Caco-2 (cell line): ENCODE data around the gene NEIL3. TPM values are rescaled to one million over a fixed set of nuclear protein-coding genes. Genes with fewer than 3 reads are reported as not detected.

Experiments used
- BruUV-seq: library from RNA; stranded (reverse); fragments of 400-500 nt; replicated peaks from 2 replicates; lab custom pipeline; 2021; lab: Mats Ljungman, UMichigan
- CTCF ChIA-PET: fragments of 300-600 bp; sonication (Branson Sonifier 250); formaldehyde crosslinking; loops from one replicate; lab custom pipeline; 2022; ENCODE audit warnings: antibody characterized with exemption; lab: Charles Lee
- POLR2A ChIA-PET: fragments of 300-600 bp; sonication (Branson Sonifier 250); formaldehyde crosslinking; loops from one replicate; lab custom pipeline; 2022; ENCODE audit warnings: antibody characterized with exemption; lab: Charles Lee
- DNase-seq, 2 experiments: peaks; one replicate each; pipeline versions ENCODE4 v3.0.0 to v3.0.0-alpha.2; 2020 to 2022
- H3K27me3 ChIP-seq: replicated peaks from 2 replicates; pipeline ENCODE4 v1.6.0; 2011; ENCODE audit warnings: low read length; ENCODE audit not compliant: control insufficient read depth, insufficient read depth
- H3K36me3 ChIP-seq: 2 replicates; pipeline ENCODE4 v1.5.1; 2011; ENCODE audit warnings: low read length; ENCODE audit not compliant: control insufficient read depth, insufficient read depth
- H3K4me1 ChIP-seq: fragments of 250-450 bp; sonication (Bioruptor Pico); 2 replicates; pipeline ENCODE4 v1.5.1; 2020; ENCODE audit warnings: mild to moderate bottlenecking
- H3K4me3 ChIP-seq: 2 replicates; pipeline ENCODE4 v1.5.1; 2011; ENCODE audit warnings: low read depth, mild to moderate bottlenecking, control low read depth, low read length
- H3K9me3 ChIP-seq: fragments of 250-450 bp; sonication (Bioruptor Pico); 2 replicates; pipeline ENCODE4 v1.5.1; 2020; ENCODE audit warnings: mild to moderate bottlenecking, moderate library complexity
- H3K27ac Mint-ChIP-seq: one replicate; pipeline ENCODE4 v1.8.0; 2022; ENCODE audit warnings: mixed read lengths; ENCODE audit not compliant: unreplicated experiment
- H3K27me3 Mint-ChIP-seq: one replicate; pipeline ENCODE4 v1.8.0; 2022; ENCODE audit warnings: mixed read lengths; ENCODE audit not compliant: insufficient read depth, unreplicated experiment
- H3K36me3 Mint-ChIP-seq: one replicate; pipeline ENCODE4 v1.8.0; 2022; ENCODE audit warnings: mild to moderate bottlenecking, mixed read lengths; ENCODE audit not compliant: insufficient read depth, unreplicated experiment
- H3K4me1 Mint-ChIP-seq: one replicate; pipeline ENCODE4 v1.8.0; 2022; ENCODE audit warnings: low read depth, mixed read lengths; ENCODE audit not compliant: unreplicated experiment
- H3K4me3 Mint-ChIP-seq: one replicate; pipeline ENCODE4 v1.8.0; 2022; ENCODE audit warnings: mild to moderate bottlenecking, moderate library complexity, mixed read lengths; ENCODE audit not compliant: unreplicated experiment
- H3K9me3 Mint-ChIP-seq: one replicate; pipeline ENCODE4 v1.8.0; 2022; ENCODE audit warnings: mixed read lengths; ENCODE audit not compliant: unreplicated experiment
- CTCF ChIP-seq, 2 experiments: fragments of 200-600 bp in 1 of 2; IDR thresholded peaks; 1 replicate in 1 of 2; 2 replicates in 1 of 2; pipeline versions ENCODE4 v1.5.1 to v1.8.0; 2011 to 2022; ENCODE audit warnings: antibody characterized with exemption in 1 of 2, control low read depth in 1 of 2, inconsistent platforms in 1 of 2, low read depth in 1 of 2, low read length in 1 of 2, mild to moderate bottlenecking in 1 of 2, moderate library complexity in 1 of 2; ENCODE audit not compliant: insufficient read depth in 1 of 2, severe bottlenecking in 1 of 2, unreplicated experiment in 1 of 2
- intact Hi-C: fragments of 100-400 bp; cut with micrococcal nuclease; formaldehyde crosslinking; loops from one replicate; pipeline ENCODE4 v1.10.0; 2022; ENCODE audit not compliant: unreplicated experiment
- total RNA-seq: library from RNA; stranded (reverse); gene quantifications from 2 replicates; pipeline ENCODE4 v1.2.3, GENCODE V29; 2022

The NEIL3 gene
- total RNA-seq, 1 experiment from 2014 or later, result 8.0 TPM

- no peak overlapping the region for H3K4me3 Mint-ChIP-seq
- no peaks in the 10 kb centered on the region for H3K9me3 ChIP-seq
- no TSS peak for BruUV-seq
- H3K36me3 ChIP-seq, result no peaks in the 10 kb centered on the region
- intact Hi-C loops, result no loop called here
- DNase-seq, result no peak
- H3K36me3 Mint-ChIP-seq, result no peaks in the 10 kb centered on the region
- ChIA-PET CTCF (interaction anchor here (0.7 kb wide), 1 partner anchor 332 kb away, joined by 5 read pairs; no protein-coding TSS in a partner anchor), POLR2A (no interaction called here)
- no peaks in the 10 kb centered on the region for H3K4me1 Mint-ChIP-seq
- no peak overlapping the region for H3K4me3 ChIP-seq
- no peaks in the 10 kb centered on the region for H3K27me3 ChIP-seq
- no peak for TF ChIP-seq CTCF (IDR thresholded peaks at IDR 0.05; ENCODE audit: insufficient read depth in 1 of 2, low read depth in 1 of 2, low read length in 1 of 2, severe bottlenecking in 1 of 2, unreplicated experiment in 1 of 2)
- H3K27me3 Mint-ChIP-seq, result peaks cover 8% of the 10 kb centered on the region
- H3K4me1 ChIP-seq, result no peaks in the 10 kb centered on the region
- no peak overlapping the region for H3K27ac Mint-ChIP-seq
- H3K9me3 Mint-ChIP-seq, result no peaks in the 10 kb centered on the region
These were observed 72.2 kb downstream of the NEIL3 start for GRCh38 chr4:177381762-177382310.

GRCh38 chr4:177384856-177385397 lies 75.3 kb downstream of the NEIL3 start:
- CTCF ChIA-PET, result no interaction called here

GRCh38 chr4:177385576-177386277 lies 76.1 kb downstream of the NEIL3 start:
- H3K4me1 ChIP-seq, result no peaks in the 10 kb centered on the region
- DNase-seq, result no peak
- Mint-ChIP-seq H3K9me3 (no peaks in the 10 kb centered on the region), H3K4me1 (no peaks in the 10 kb centered on the region), H3K4me3 (no peak overlapping the region), H3K27ac (no peak overlapping the region), H3K36me3 (no peaks in the 10 kb centered on the region), H3K27me3 (peaks cover 2% of the 10 kb centered on the region)
- no TSS peak for BruUV-seq
- H3K4me3 ChIP-seq, result no peak overlapping the region
- no peaks in the 10 kb centered on the region for H3K27me3 ChIP-seq
- intact Hi-C loops, result no loop called here
- no peaks in the 10 kb centered on the region for H3K9me3 ChIP-seq
- H3K36me3 ChIP-seq, result no peaks in the 10 kb centered on the region
- ChIA-PET POLR2A (no interaction called here), CTCF (no interaction called here)
- TF ChIP-seq CTCF (IDR thresholded peaks at IDR 0.05; ENCODE audit: insufficient read depth in 1 of 2, low read depth in 1 of 2, low read length in 1 of 2, severe bottlenecking in 1 of 2, unreplicated experiment in 1 of 2), result no peak

More at GRCh38 chr4:177384856-177385397, 75.3 kb downstream of the NEIL3 start:
- Mint-ChIP-seq H3K27me3 (no peaks in the 10 kb centered on the region), H3K4me3 (no peak overlapping the region), H3K9me3 (no peaks in the 10 kb centered on the region), H3K27ac (no peak overlapping the region), H3K4me1 (no peaks in the 10 kb centered on the region), H3K36me3 (no peaks in the 10 kb centered on the region)
- POLR2A ChIA-PET, result no interaction called here
- no peak overlapping the region for H3K4me3 ChIP-seq
- no peak for TF ChIP-seq CTCF (IDR thresholded peaks at IDR 0.05; ENCODE audit: insufficient read depth in 1 of 2, low read depth in 1 of 2, low read length in 1 of 2, severe bottlenecking in 1 of 2, unreplicated experiment in 1 of 2)
- no TSS peak for BruUV-seq
- no peaks in the 10 kb centered on the region for H3K27me3 ChIP-seq
- H3K9me3 ChIP-seq, result no peaks in the 10 kb centered on the region
- intact Hi-C loops, result no loop called here
- no peaks in the 10 kb centered on the region for H3K4me1 ChIP-seq
- no peaks in the 10 kb centered on the region for H3K36me3 ChIP-seq
- no peak for DNase-seq
